ENCODE data around the gene PODXL. TPM values are rescaled to one million over a fixed set of nuclear protein-coding genes. Genes with fewer than 3 reads are reported as not detected.

The PODXL gene
- polyA plus RNA-seq, 2 of the 4 experiments (the other 2 are of a cell fraction) = 13.2 to 35.3 TPM

GRCh38 chr7:131581241-131582051 lies 25.0 kb upstream of the PODXL start:
- WGBS (ENCODE audit: missing lambda C conversion rate) = 89% methylated on average over 13 of the region's 16 CpGs
- ChIA-PET CTCF (interaction anchor here (0.9 to 1.7 kb wide), 3 partner anchors 10 to 73 kb away, joined by 3 to 5 read pairs (median 4); no protein-coding TSS in a partner anchor), POLR2A (no interaction called here)
- H3K27ac ChIP-seq = no peak overlapping the region
- H3K9me3 ChIP-seq = no peaks in the 10 kb centered on the region
- H3K4me2 ChIP-seq = no peak overlapping the region
- DNase-seq (ENCODE audit: low read depth in 1 of 2, low spot score in 1 of 2) (no peak), FAIRE-seq (no peak), ATAC-seq (peak in 1 of 2 experiments; percentile 51; a peak in 3 of 6 replicates)
- no peak for TF ChIP-seq CBX2 (IDR thresholded peaks at IDR 0.05; ENCODE audit: borderline replicate concordance, low read depth)
- H3K4me1 ChIP-seq = no peaks in the 10 kb centered on the region
- H3K4me3 ChIP-seq = no peak overlapping the region

DNA sequence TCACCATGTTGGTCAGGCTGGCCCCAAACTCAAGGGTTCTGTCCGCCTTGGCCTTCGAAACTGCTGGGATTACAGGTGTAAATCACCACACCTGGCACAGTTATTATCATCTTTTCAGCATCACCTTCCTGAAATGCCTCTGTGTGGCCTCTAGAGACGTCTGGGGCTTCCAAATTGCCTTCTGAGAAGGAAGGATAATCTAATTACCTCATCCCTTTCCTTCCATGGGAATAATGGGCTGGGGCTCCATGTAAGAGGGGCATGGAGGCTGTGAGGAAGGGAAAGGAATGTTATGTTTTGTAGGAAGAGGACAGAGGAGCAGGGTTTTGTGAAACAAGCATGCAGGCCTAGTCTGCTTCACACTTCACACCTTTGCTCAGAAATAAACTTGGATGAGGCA lies 22.2 kb upstream of the PODXL start:
- FAIRE-seq = no peak
- TF ChIP-seq HOXB13 (CRISPR knock-in tag; IDR thresholded peaks at IDR 0.05; ENCODE audit: low read depth) = no peak
- CTCF ChIA-PET = interaction anchor here (1.1 kb wide), 1 partner anchor 14 kb away, joined by 4 read pairs; no protein-coding TSS in a partner anchor
- DNase-seq (ENCODE audit: low read depth in 1 of 2, low spot score in 1 of 2) = no peak
- H3K4me1 ChIP-seq = no peaks in the 10 kb centered on the region
- H3K4me2 ChIP-seq = no peak overlapping the region
- no peak for ATAC-seq
- H3K9me3 ChIP-seq = no peaks in the 10 kb centered on the region
- 54% methylated on average over 3 of the region's 3 CpGs for WGBS (ENCODE audit: missing lambda C conversion rate)
- POLR2A ChIA-PET = no interaction called here
- H3K4me3 ChIP-seq = no peak overlapping the region
- H3K27ac ChIP-seq = no peak overlapping the region

- TF ChIP-seq HOXB5 (CRISPR knock-in tag; IDR thresholded peaks at IDR 0.05) (no peak), CHD2 (IDR thresholded peaks at IDR 0.05; ENCODE audit: low read length, partially characterized antibody) (no peak), PHF8 (IDR thresholded peaks at IDR 0.05; ENCODE audit: borderline replicate concordance, low read depth) (no peak), KDM5A (IDR thresholded peaks at IDR 0.05) (no peak), KDM1A (IDR thresholded peaks at IDR 0.05; ENCODE audit: low read depth) (no peak), RAD21 (conservative IDR thresholded peaks at IDR 0.05 in 1 of 2, IDR thresholded peaks at IDR 0.05 in 1 of 2) (no peak), FOSB (CRISPR knock-in tag; IDR thresholded peaks at IDR 0.05) (no peak), EP300 (IDR thresholded peaks at IDR 0.05) (no peak), RNF2 (IDR thresholded peaks at IDR 0.05; ENCODE audit: borderline replicate concordance, low read depth) (no peak), ZNF302 (CRISPR knock-in tag; IDR thresholded peaks at IDR 0.05) (no peak), JUNB (IDR thresholded peaks at IDR 0.05) (no peak)
- TF ChIP-seq, protein P1, sequence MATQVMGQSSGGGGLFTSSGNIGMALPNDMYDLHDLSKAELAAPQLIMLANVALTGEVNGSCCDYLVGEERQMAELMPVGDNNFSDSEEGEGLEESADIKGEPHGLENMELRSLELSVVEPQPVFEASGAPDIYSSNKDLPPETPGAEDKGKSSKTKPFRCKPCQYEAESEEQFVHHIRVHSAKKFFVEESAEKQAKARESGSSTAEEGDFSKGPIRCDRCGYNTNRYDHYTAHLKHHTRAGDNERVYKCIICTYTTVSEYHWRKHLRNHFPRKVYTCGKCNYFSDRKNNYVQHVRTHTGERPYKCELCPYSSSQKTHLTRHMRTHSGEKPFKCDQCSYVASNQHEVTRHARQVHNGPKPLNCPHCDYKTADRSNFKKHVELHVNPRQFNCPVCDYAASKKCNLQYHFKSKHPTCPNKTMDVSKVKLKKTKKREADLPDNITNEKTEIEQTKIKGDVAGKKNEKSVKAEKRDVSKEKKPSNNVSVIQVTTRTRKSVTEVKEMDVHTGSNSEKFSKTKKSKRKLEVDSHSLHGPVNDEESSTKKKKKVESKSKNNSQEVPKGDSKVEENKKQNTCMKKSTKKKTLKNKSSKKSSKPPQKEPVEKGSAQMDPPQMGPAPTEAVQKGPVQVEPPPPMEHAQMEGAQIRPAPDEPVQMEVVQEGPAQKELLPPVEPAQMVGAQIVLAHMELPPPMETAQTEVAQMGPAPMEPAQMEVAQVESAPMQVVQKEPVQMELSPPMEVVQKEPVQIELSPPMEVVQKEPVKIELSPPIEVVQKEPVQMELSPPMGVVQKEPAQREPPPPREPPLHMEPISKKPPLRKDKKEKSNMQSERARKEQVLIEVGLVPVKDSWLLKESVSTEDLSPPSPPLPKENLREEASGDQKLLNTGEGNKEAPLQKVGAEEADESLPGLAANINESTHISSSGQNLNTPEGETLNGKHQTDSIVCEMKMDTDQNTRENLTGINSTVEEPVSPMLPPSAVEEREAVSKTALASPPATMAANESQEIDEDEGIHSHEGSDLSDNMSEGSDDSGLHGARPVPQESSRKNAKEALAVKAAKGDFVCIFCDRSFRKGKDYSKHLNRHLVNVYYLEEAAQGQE (IDR thresholded peaks at IDR 0.05) = no peak
- no peak for FAIRE-seq
- ChIA-PET POLR2A (no interaction called here), CTCF (interaction anchor here (1.5 to 1.6 kb wide), 2 partner anchors 11 to 80 kb away, joined by 3 to 6 read pairs; no protein-coding TSS in a partner anchor)
- no peaks in the 10 kb centered on the region for H3K9me3 ChIP-seq
- H3K4me1 ChIP-seq = no peaks in the 10 kb centered on the region
- no peak overlapping the region for H3K4me3 ChIP-seq
- no peak overlapping the region for H3K4me2 ChIP-seq
- ATAC-seq = no peak
- 81% methylated on average over 6 of the region's 6 CpGs for WGBS (ENCODE audit: missing lambda C conversion rate)
- no peak for DNase-seq (ENCODE audit: low read depth in 1 of 2, low spot score in 1 of 2)
- no peak overlapping the region for H3K27ac ChIP-seq
Measured at GRCh38 chr7:131574741-131575140, 18.3 kb upstream of the PODXL start.

- no peaks in the 10 kb centered on the region for H3K9me3 ChIP-seq
- no peak overlapping the region for H3K4me3 ChIP-seq
- no peaks in the 10 kb centered on the region for H3K4me1 ChIP-seq
- TF ChIP-seq, protein P2, sequence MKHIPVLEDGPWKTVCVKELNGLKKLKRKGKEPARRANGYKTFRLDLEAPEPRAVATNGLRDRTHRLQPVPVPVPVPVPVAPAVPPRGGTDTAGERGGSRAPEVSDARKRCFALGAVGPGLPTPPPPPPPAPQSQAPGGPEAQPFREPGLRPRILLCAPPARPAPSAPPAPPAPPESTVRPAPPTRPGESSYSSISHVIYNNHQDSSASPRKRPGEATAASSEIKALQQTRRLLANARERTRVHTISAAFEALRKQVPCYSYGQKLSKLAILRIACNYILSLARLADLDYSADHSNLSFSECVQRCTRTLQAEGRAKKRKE (CRISPR knock-in tag; IDR thresholded peaks at IDR 0.05; ENCODE audit: low read depth) = no peak
- TF ChIP-seq JUNB (IDR thresholded peaks at IDR 0.05) = no peak
- TF ChIP-seq GATA3 (IDR thresholded peaks at IDR 0.05; ENCODE audit: borderline replicate concordance) = no peak
- no peak for TF ChIP-seq HEYL (CRISPR knock-in tag; IDR thresholded peaks at IDR 0.05)
- no peak for TF ChIP-seq CHD2 (IDR thresholded peaks at IDR 0.05; ENCODE audit: low read length, partially characterized antibody)
- TF ChIP-seq JUN (IDR thresholded peaks at IDR 0.05) = no peak
- no peak for TF ChIP-seq FOXS1 (CRISPR knock-in tag; IDR thresholded peaks at IDR 0.05)
- no peak for TF ChIP-seq SMC3 (IDR thresholded peaks at IDR 0.05)
- no peak for TF ChIP-seq HDAC2 (IDR thresholded peaks at IDR 0.05)
- ATAC-seq (no peak), DNase-seq (ENCODE audit: low read depth in 1 of 2, low spot score in 1 of 2) (no peak), FAIRE-seq (no peak)
- ChIA-PET POLR2A (no interaction called here), CTCF (interaction anchor here (1.4 to 2.2 kb wide), 2 partner anchors 18 to 84 kb away, joined by 5 to 6 read pairs; no protein-coding TSS in a partner anchor)
- no peak overlapping the region for H3K27ac ChIP-seq
- H3K4me2 ChIP-seq = no peak overlapping the region
- 72% methylated on average over 5 of the region's 5 CpGs for WGBS (ENCODE audit: missing lambda C conversion rate)
Measured at GRCh38 chr7:131570401-131570800, 14.0 kb upstream of the PODXL start.

All from A549 (cell line).